A549 treated with AZD9567 at 1 μM for 4 hours (cell line): Measurements from ENCODE around the gene CEP120. TPM values are rescaled to one million over a fixed set of nuclear protein-coding genes. Genes with fewer than 3 reads are reported as not detected.

Source experiments
- total RNA-seq: library from RNA; stranded (reverse); fragments of 200-300 nt; extraction: Qiagen RNA extraction; gene quantifications from 5 replicates; pipeline ENCODE4 v1.2.3, GENCODE V29; 2022; ENCODE audit not compliant: insufficient read depth

The CEP120 gene
- total RNA-seq: 7.9 to 12.5 TPM (median 10.7 TPM) in 5 replicates

DNA sequence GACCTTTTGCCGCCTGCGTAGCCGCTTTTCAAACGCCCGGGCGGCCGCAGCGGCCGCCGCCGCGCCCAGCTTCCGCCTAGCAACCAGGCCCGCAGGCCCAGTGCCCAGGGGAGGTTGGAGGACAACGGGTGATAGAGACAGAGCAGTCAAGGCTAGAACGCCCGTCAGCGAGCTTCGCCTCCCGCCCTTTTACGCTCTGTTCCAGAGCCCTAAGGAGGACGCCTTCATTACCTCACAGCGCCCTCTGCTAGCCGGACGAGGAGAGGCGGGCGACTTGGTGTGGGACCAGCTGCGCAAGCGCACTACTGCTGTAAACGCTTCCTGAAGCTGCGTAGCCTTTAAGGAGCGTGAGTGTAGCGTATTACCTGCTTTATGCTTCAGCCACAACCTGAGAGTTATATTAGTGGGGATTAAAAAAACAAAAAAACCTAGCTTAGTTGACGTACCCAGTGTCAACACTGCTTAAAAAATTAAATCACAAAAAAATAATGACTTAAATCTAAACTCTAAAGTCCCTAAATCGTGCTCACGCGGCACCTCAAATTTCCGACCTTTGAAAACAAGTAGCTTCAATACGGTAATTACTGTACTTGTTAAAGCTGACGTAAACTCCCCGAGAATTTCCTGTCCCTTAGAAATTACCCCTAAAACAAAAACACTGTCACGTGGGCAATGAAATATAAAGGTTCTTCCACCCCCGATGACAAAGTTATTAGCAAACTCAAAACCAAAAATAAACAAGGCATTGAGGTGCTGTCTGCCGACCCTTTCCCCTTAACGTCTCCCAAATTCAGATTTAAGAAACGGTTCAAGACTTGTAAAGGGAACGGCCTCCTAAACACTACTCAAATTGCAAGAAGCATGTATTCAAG is at the start of gene CEP120:
TSS of gene CEP120 (minus strand) at position 126 of the 872 bp plus-strand sequence. CDS start 405 bp downstream, outside the sequence.

Other genes with a start within 250 kb of the CEP120 start
- gene CSNK1G3, start 88.8 kb upstream of the CEP120 start, total RNA-seq: 18.9 to 34.2 TPM (median 23.8 TPM) in 5 replicates